IPS-18c (cell line): ENCODE results near the gene AMBP.

Experiments
- H3K4me3 ChIP-seq: 2 replicates; pipeline ENCODE4 v1.7.0; 2013; ENCODE audit warnings: low read depth, mild to moderate bottlenecking, low read length, moderate library complexity; ENCODE audit not compliant: insufficient read depth
- H3K9me3 ChIP-seq: one replicate; pipeline ENCODE4 v1.6.1; 2013; ENCODE audit warnings: mild to moderate bottlenecking, low read length, moderate library complexity; ENCODE audit not compliant: control insufficient read depth, insufficient read depth

AMBP gene

GRCh38 chr9:114012126-114012525, 66.0 kb downstream of the AMBP start:
- H3K9me3 ChIP-seq: peaks cover 2% of the 10 kb centered on the region
- no peak overlapping the region for H3K4me3 ChIP-seq

GRCh38 chr9:114011313-114011712, 66.8 kb downstream of the AMBP start:
- H3K9me3 ChIP-seq: peaks cover 2% of the 10 kb centered on the region

More at GRCh38 chr9:114011313-114011712, 66.8 kb downstream of the AMBP start:
- H3K4me3 ChIP-seq: no peak overlapping the region
